HG02970 (cell line): ENCODE measurements around the gene WDFY3.

Source experiments
- ATAC-seq: cut with Tn5 transposase; IDR thresholded peaks from one replicate; pipeline ENCODE4 v1.9.1; 2021; ENCODE audit warnings: mild to moderate bottlenecking, moderate library complexity, moderate number of reproducible peaks; ENCODE audit not compliant: unreplicated experiment, low FRiP score

The WDFY3 gene

DNA sequence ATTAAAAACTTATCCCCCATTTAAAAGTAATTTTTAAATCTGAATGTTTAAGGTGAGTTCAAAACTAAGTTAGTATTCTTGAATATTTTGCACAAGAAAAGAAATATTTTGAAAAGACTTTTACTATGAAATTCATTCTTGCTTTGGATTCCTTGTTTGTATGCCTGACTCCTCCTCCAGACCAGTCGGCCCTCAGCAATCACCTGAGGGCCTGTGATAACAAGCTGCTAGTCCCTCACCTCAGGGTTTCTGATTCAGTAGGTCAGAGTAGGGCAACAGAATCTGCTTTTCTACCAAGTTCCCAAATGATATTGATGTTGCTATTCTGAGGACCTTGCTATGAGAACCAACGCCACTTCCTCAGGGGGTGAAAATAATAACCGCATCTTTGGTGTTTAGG is 228.8 kb downstream of the WDFY3 start:
- no peak for ATAC-seq

DNA sequence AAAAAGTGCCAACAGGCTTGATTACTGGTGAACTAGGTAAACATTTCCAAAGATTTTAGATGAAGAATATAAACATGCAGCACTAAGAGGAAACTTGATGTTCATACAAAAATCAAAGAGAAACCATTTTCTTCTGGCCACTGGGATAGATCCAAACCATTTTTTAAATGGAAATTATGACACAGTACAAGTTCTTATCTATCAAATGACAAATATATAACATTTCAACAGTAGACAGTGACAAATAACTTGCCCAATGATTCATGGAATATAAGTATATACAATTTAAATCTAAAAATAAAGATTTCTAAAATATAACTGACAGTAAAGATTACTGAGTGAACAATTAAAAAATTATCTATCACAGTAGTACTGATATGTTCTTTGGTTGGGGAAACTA is 232.5 kb downstream of the WDFY3 start:
- ATAC-seq: no peak

DNA sequence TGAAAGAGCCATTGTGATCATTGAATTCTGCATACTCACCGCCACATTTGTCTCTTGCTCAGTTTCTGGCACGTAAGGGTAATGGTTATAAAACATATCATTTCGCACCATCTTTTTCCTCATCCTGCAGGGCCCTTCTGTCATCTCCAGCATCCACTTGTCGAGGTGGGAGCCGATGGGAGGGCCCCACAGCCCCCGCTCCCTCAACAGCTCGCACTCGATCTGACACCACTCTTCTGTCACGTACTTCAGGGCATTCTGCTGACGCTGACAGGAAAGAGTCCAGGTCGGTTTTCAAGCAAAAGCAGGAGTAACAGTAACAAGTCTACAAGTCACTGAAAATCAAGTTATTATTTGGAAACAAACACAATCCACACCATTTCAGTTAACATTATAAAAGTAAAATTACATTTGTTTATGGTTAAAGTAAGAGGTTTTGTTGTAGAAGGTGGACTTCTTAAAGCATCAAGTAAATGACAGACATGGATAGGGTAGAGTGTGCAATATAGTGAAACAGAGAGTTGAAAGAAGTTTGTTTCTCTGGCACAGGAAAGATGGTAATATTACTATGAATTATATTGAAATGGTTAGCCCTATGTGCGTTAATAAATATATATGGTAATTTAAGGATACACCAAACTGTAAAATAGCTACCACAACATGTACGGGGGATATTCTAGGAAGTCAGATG is 233.0 kb downstream of the WDFY3 start:
- no peak for ATAC-seq

DNA sequence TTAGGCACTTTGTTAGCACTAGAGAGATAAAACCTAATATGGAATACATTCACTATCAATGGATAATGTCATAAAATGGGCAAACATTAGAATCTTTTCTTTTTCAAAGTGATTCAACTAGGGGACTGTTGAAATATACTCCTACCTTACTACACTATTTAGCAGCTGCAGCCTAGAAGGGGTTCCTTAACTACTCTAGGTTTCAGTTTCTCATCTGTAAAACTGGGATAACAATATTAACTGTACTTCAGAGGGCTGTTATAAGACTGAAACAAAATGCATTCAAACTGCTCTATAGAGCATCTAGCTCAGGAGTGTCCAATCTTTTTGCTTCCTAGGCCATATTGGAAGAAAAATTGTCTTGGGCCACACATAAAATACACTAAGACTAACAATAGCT is 236.1 kb downstream of the WDFY3 start:
- ATAC-seq: no peak

DNA sequence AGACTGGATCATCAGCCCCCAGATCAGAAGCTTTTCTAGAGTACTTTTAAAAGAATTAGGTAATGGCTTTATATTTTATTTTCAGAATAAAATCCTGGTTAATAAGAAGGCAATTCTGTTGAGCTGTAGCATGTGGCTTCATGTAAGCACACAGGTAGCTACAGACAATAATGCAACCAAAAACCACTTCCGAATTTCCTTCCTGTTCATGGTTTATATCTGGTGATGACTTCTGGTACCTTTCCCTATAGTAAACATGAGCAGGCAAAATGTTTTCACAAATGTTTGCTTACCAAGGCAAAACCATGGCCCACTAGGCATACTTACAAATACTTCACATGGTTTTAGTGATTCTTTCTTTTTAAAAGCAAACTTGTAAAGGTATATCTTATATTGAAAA is 239.0 kb downstream of the WDFY3 start:
- ATAC-seq: no peak

DNA sequence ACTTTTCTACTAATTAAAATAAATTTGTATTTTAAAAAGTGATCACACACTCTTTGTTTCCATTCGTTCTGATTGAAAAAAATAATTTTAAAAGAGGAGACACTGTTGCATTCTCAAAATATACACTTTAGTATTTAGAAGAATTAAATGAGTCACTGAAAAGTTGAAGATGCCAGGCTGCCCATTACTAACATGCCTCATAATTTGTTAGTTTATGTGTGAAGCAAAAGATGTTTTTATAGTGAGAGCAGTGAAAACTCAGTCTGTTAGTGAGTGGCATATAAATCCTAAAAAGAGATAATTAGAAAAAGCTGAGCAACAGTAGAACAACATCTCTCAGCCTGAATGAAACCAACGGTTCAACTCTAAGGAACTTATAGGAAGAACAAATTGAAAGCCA is 240.1 kb downstream of the WDFY3 start:
- ATAC-seq: no peak

DNA sequence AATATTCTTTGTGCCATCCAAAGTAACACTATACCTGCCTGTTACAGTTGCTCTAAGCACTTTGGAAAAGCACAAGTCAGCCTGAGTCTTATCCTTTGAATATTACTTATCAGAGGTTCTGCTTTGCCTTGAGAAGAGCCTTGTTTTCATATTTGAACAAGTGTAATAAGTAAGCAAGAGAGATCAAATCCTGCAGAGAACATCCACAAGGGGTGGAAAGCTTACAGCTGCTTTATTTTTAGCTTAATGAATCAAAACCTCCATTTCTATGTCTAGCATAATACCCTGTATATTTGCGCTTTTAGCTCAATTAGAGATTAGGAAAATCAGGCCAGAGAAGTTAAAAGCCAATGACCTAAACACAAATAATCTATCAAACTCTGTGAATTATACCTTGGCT is 243.8 kb downstream of the WDFY3 start:
- no peak for ATAC-seq

DNA sequence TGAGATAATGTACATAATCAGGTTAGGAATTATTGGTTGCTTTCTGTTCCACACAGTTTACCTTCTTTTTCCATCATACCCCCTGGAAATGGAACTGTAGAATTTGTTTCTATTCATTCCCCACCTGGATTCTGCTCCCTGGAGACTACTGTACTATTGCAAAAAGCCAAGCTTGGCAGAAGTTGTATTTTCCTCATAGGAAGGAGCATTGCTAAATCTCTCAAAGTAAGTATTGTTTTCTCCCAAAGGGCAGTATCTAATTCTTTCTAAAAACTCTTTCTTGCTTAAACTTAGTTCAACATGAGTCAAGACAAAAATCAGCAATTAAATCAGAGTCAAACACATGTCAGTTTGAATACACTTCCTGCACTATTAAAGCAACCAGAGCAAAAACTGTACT is 247.4 kb downstream of the WDFY3 start:
- no peak for ATAC-seq

DNA sequence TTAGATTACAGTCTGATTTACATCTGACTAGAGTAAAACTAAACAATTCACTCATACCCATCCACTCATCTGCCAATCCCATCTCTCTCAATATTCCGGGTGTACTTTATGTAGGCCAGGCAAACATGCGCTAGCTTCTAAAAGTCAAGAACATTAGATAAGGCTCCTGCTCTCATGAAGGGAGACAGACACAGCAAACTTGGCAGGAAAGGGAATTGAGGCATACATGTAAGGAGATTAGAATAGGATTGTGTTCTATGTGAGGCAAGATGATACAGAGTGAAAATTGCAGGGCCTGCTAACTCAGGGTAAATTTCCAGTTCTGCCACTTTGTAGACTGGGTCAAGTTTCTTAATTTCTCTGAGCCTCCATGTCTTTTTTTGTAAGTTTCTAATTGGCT is 247.8 kb downstream of the WDFY3 start:
- ATAC-seq: no peak

DNA sequence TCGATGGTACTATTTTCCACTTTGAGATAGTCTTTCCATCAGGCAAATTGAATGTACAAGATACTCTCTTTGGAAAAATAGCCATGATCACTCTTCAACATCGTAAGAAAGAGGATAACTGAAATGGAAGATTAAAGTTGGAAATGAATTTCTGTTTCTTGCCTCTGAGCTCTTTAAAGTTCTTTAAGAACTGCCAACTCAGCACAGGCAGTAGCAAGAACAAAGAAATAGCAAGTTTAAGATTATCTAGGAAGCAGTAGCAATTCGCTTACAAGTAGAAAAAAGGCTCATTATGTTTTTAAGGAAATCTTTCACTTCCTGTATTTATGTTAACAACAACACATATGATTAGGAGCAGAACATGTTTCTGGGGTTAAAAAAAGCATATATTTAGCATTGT is 255.9 kb downstream of the WDFY3 start:
- ATAC-seq: no peak

DNA sequence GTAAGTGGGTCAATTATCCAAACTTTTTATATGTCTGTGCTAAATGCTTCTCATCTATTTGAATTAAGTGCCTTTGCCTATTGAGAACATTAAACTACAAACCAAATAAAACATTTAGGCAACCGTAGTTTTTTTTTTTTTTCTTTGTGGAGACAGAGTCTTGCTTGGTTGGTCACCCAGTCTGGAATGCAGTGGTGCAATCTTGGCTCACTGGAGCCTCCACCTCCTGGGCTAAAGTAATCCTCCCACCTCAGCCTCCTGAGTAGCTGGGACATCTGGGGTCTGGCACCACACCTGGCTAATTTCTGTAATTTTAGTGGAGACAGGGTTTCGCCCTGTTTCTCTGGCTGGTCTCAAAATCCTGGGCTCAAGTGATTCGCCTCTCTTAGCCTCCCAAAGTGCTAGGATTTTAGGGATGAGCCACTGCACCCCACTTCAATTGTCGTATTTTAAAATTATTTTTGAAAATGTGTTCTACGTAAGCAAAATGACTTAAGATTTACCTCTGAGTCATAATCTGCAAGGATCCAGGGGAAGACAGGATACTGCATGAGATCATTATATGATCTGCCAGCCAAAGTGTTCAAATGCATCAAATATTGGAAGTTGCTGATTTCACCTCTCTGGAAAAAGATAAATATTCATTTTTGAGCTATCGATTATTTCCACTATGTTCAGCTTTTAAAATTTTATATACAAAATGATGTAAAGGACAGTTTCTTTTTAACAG is 257.9 kb downstream of the WDFY3 start:
- ATAC-seq: no peak

DNA sequence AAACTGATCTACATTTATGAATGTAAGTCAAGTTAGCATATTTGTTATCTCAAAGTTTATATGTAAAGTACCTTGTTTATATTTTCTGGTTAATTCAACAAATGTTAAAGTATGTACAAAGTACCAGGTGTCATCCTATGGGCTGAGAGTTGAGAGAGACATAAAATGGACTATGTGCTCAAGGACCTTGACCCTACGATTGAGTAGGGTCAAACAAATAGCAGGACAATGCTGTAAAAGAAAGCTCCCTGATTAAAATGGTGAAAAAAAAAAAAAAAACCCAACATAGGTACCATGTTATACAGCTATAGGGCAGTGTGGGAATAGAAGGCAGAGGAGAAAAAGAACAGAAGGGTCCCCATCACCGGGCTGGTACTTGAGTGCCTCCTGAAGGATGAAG is 260.2 kb downstream of the WDFY3 start:
- ATAC-seq: no peak

DNA sequence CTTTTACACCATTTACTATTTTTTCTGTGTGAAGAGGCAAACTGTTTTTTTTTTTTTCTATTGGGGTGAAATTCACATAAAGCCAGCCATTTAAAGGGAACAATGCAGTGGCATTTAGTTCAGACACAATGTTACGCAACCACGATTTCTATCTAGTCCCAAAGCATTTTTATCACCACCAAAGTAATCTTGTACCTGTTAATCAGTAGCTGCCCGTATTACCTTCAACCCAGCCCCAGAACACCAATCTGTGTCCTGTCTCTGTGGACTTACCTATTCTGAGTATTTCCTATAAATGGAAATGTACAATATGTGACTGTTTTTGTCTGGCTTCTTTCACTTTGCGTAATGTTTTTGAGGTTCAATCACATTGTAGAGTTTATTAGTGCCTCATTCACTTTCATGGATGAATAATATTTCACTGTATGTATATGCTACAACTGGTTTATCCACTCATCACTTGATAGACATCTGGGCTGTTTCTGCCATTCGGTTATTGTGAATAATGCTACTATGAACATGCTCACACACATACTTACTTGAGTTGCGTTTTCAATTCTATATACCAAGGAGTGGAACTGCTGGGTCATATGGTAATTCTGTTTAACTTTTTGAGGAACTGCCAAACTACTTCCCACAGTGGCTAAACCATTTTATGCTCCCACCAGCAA is 267.4 kb downstream of the WDFY3 start:
- no peak for ATAC-seq

DNA sequence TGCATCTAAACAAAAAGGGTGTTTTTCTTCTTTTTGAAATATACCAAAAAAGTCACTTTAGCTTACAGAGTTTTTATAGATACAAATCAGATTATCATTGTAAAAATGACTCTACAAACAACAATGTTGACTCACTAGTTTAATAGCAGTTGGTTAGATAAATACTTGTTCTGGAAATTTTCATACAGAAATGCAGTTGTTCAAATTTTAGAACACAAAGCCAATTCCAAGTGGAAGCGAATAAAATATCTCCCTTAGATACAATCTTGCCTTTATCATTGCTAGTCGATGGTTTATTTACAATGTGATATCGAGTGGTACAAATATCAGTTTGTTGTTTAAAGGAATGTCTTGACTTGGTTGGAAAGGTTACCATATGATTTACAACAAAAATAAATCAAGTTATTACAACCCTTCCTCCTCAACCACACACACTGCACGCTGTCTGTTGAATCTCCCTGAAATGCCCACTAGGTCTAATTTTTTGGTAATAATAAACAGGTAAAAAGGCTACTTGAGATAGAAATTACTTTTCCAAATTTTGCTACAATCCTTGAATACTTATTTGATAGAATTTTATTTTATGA is 268.8 kb downstream of the WDFY3 start:
- no peak for ATAC-seq

DNA sequence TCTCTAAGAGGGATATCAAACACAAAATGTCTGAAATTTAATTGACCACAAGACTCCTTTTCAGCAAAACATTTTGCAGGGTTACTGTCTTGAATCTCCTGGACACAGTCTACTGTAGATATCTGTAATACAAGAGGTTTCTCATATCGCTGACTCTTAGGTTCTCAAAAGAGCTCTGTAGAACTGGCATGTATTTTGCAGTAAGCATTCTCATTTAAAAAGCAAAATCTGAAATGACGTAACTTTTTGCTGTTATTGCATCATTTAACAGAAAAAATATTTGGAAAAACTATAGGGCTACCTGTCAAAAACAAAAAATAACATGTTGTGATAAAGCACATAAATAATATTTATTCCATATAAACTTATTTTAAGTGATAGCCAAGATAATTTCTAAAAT is 269.3 kb downstream of the WDFY3 start:
- no peak for ATAC-seq

DNA sequence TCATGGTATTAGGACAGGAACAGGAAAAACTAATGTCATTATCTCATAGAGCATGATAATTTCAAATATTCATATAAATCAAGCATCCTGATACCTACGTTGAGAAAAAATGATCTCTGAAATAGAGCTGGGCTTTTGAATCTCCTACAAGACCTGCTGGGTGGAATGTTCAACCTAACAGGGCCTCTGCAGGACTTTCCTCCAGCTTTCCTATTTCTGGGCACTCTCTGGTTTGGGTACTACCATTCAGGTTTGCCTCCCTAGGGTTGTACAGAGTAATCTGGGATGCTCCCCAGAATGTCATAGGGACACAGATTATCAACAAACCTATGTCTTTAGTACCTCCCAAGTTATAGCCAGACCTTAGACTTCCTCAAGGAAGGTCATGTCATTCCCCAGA is 274.7 kb downstream of the WDFY3 start:
- no peak for ATAC-seq

DNA sequence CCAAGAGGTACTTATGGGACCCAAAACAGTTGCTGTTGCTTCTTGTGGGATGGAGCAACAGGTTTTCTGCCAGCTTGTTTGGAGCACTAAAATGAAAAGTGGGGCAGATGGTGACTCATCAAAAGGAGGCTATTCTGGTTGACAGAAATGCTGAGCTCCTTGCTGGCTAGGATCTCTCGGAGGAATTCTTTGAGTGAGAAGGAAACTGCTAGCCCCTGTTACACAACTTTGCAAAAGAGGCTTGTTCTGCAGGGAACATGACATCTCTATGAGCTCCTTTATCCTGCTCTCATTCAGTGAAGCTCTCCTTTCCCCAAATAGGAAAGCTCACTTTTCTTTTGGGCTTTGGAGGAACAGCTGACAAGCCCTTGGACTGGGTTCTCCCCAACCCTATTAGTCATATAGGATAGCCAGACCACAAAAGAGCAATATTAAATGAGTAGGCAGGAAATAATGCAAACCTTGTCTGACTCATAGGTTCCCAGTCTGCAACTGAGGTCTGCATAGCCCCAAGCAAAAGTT is 275.3 kb downstream of the WDFY3 start:
- ATAC-seq: no peak

DNA sequence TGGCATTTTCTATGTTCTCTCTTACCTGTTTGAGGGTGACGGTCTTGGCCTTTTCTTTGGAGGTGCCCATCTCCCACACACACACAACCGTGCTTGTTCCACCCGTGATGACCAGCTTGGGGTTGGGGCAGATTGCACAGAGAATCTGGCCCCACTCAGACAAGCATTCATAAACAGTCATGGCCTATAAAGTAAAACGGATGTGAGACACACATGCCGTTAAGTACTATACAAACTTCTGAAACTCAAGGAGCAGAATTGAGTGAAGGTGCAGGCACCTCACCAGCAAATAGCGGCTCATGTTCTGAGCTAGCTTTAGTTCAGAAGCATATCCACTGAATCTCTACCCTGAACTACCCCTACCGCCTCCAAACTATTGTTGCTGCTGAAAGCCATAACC is 276.0 kb downstream of the WDFY3 start:
- ATAC-seq: no peak

DNA sequence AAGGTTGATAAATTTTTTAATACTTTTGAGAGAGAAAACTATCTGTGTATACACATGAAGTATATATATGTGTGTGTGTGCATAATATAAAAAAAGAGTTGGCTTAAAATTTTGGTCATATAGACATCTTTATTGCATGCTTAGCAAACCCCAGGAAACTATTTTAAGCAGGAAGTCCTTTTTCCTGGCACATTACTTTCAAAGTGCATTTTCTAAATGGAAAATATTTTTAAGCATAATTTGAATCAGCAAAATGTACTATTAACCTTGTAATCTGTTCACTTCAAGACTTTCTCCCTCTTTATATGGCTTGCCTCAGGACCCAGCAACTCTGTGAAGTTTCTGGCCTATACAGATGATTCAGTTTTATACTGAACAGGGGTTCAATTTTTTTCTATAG is 277.3 kb downstream of the WDFY3 start:
- no peak for ATAC-seq

DNA sequence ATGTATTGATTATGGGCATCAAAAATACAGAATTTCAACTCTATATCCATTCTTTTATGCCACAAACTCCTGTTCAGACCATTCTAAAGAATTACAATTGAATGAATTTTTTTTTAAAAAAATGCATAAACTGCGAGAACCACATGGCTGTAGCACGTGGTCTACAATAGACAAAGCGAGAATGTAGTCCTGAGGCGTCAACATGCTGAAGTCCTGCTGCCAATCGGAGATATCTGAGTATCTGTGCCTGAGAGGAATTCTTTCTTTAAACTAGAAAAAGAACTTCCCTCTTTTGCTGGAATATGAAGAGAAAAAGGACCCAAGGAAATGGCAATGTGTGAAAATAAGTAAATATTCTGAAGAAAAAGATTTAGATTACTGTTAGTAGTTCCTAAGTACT is 277.9 kb downstream of the WDFY3 start:
- ATAC-seq: no peak

DNA sequence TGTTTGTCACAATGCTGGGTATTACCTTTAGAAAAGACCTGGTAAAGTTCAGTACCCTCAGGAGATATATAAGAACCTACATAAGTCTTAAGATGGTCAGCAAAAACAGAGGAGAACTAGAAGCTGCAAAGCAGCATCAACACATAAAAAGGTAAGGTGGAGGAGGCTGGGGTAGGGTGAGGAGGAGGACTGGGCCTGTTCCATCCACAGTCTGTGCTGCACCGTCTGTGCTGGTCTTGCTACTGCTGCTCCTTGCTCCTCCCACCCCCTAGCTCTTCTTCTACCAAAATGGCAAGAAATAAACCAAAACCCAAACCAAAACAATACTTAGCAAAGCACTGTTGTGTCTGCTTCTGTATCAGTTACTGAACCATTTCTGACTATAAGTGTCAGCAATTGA is 281.4 kb downstream of the WDFY3 start:
- ATAC-seq: no peak
